Dedifferentiated amniotic fluid mesenchymal stem cell (primary cell): Measurements from ENCODE around the gene AGL.
"Not testable (repeated sequence)": the region's sequence is repeated elsewhere in the genome, so short reads cannot be mapped to it uniquely, and the experiment has no call there.

Experiments used
- DNase-seq: peaks from one replicate; pipeline ENCODE4 v3.0.0-alpha.2; 2016; ENCODE audit errors: extremely low spot score

The AGL gene

DNA sequence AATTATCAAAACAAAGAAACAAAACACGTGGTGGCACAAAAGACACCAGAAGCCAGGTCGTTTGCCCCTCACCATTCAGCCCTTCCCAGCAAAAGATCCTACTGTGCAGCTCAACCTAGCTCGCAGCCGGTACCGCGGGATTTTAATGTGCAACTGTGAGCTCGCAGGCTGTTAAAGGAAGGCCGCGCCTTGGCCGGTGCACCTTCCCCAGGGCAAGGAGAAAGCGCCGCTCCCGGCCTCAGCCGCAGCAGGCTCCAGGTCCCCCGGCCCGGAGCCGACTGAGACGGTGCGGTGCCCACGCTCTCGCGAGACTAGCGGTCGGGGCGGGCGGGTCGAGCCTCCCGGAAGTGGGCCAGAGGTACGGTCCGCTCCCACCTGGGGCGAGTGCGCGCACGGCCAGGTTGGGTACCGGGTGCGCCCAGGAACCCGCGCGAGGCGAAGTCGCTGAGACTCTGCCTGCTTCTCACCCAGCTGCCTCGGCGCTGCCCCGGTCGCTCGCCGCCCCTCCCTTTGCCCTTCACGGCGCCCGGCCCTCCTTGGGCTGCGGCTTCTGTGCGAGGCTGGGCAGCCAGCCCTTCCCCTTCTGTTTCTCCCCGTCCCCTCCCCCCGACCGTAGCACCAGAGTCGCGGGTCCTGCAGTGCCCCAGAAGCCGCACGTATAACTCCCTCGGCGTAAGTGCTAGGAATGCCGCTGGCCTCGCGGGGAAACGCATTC is at the start of gene AGL:
TSS of gene AGL (plus strand) at position 618 of the 715 bp plus-strand sequence. CDS start 682 bp downstream, outside the sequence.
- peak; percentile 66 for DNase-seq

- no peak for DNase-seq
These were observed 48.6 kb upstream of the AGL start for GRCh38 chr1:99801584-99801983.

DNA sequence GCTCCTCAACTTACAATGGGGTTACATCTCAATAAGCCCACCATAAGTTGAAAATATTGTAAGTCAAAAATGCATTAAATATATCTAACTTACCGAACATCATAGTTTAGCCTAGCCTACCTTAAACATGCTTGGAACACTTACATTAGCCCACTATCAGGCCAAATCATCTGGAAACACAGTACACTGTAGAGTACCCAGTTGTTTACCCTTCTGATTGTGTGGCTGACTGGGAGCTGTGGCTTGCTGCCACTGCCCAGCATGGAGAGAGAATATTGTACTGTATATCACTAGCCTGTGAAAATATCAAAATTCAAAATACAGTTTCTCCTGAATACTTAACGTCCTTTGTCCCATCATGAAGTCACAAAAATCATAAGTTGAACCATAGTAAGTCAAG is 43.3 kb upstream of the AGL start:
- DNase-seq, result no peak

DNA sequence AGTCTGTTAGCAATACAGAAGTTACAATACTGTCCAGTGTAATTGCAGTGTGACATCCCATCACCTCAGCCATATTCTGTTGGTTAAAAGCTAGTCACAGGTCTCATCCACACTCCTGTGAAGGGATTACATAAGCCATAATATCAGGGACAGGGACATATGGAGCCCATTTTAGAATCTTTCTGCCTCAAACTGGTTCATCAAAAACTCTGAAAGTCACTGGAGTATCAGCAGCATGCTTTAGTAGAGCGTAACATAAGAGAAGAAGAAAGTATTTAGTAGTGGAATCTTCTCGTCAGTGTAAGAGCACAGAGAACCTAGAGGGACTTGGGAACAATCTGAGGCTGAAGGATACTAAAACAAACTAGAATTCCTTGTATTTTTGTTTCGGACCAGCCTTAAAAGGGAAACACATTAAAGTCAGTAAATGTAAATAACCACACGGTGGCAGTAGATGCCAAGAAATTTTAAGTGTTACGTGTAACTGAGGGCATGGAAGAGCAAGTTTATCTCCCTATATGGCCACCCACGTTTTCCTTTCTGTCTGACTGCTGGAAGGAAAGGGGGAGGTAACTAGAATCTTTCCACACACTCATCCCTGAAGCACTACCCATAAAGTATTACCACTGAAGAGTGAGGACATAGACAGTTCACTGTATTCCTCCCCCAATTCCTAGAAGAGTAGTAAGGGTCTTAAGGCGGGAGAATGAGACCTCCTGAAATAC is 41.6 kb upstream of the AGL start:
- peak; percentile 94 for DNase-seq

- DNase-seq, result no peak
These were observed 39.1 kb upstream of the AGL start for GRCh38 chr1:99811075-99811474.

DNA sequence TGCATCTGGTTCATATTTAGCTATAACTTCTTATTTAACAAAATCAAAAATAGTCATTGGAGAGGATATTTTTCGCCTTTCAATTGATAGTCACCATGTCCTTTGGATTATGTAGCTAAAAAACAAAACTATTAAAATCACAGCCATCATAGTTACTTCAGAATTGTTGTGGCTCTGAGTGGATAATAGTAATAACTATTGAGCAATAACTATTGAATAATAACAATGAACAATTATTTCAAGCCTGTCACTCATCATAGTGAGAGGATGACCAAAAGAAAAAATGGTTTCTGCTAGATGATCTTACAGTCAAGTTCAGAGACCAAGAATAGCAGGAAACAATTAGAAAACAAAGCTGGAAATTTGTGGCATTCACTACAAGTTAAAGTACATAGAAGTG is 38.4 kb upstream of the AGL start:
- DNase-seq, result no peak

- no peak for DNase-seq
These were observed 35.7 kb upstream of the AGL start for GRCh38 chr1:99814373-99814900.

DNA sequence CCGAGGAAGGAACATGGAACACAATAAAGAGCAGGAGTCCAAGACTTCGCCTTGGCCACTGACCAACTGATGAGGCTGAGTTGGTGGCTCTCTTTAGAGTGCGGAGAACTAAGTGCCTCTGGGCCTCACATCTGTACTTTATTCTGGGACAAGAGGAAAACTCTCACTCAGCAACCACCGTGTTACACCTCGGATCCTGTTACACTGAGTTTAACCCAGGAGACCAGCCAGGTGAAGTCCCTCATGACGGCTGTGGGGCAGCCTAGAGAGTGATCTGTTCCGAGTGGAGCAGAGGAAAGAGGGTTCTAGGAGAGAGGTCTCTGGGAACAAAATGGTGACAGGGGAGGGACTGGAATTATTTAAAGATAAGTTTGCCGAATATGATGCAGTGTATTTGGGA is 33.5 kb upstream of the AGL start:
- no peak for DNase-seq

- peak; percentile 30 for DNase-seq
These were observed 32.0 kb upstream of the AGL start for GRCh38 chr1:99818063-99818699.

GRCh38 chr1:99820546-99820945 is 29.6 kb upstream of the AGL start:
- no peak for DNase-seq

- DNase-seq, result no peak
These were observed 25.1 kb upstream of the AGL start for GRCh38 chr1:99825098-99825497.

DNA sequence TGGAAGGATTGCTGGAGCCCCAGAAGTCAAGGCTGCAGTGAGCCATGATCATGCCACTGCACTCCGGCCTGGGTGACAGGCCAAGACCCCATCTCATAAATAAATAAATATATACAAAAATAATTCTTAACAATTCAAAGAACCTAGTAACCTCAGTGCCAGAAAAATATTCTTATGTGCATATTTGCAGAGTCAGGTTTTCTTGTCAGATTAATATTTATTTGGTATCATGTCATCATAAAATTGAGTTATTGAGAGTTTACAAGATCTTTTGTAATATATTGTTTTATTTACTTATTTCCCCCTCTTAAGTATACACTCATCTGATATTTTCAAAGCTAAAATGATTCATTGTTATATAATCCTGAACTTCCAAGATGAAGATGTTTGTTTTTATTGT is 24.5 kb upstream of the AGL start:
- DNase-seq, result no peak

DNA sequence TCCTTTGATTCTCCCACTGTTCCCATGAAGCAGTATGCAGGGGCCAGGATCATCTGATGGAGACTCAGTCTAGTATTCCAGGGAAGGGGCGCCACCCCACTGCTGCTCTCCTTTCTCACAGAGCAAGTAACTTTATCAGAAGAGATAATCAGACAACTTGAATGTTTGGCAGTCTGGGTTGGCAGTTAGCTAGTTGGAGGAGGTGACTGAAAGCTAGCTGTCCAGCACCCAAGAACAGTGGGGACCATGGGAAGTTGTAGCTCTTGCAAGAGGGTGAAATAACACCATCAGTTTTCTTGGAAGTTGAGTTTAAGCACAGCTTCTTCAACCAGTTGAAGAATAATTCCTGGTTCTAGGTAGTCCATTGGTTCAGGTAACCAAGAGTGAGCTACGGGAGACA is 22.2 kb upstream of the AGL start:
- DNase-seq, result no peak

- no peak for DNase-seq
These were observed 20.9 kb upstream of the AGL start for GRCh38 chr1:99829269-99829668.

- not testable (repeated sequence) for DNase-seq
These were observed 16.2 kb upstream of the AGL start for GRCh38 chr1:99833911-99834310.

DNA sequence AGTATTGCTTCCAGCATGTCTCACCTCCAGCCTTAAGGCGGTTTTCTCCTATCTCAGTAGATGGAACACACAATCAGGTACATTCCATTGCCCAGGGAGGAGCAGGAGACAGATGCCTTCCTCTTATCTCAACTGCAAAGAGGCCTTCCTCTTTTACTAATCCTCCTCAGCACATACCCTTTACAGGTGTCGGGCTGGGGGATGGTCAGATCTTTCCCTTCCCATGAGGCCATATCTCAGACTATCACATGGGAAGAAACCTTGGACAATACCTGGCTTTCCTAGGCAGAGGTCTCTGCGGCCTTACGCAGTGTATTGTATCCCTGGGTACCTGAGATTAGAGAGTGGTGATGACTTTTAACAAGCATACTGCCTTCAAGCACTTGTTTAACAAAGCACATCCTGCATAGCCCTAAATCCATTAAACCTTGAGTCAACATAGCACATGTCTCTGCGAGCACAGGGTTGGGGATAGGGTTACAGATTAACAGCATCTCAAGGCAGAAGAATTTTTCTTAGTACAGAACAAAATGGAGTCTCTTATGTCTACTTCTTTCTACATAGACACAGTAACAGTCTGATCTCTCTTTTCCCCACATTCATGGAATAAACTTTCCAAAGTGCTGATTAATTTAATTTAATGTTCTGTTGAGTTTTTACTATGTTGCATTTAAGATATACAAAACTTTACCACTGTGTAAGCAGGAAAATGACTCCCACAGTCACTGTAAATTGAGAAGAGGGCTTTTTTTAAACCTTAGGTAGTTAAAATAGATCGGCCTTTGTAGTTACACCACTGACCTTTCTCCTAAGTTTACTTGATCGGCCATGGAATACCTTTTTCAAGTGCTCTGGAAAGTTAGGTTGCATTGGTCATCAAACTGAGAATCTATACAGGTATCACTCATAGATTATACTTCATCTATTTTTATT is 13.7 kb upstream of the AGL start:
- not testable (repeated sequence) for DNase-seq

GRCh38 chr1:99840353-99840752 is 9.8 kb upstream of the AGL start:
- not testable (repeated sequence) for DNase-seq

GRCh38 chr1:99843760-99844159 is 6.4 kb upstream of the AGL start:
- no peak for DNase-seq

DNA sequence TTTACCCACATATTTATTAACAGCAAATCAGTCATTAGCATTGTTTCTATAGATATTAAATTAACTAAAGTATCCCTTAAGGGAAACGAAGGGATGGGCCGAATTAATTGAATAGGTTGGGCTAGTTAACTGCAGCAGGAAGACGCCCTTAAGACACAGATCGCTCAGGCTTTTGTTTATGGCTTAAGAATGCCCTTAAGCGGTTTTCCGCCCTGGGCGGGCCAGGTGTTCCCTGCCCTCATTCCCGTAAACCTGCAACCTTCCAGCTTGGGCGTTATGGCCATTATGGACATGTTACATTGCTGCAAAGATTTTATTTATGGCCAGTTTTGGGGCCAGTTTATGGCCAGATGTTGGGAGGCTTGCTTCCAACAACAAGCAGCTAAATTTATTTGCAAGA is 5.0 kb upstream of the AGL start:
- DNase-seq, result not testable (repeated sequence)

- DNase-seq, result no peak
These were observed 783 bp upstream of the AGL start for GRCh38 chr1:99849413-99849743.

GRCh38 chr1:99850459-99851291 is 514 bp downstream of the AGL start:
- no peak for DNase-seq
